Measurements from ENCODE around the gene XPO4. TPM values are rescaled to one million over a fixed set of nuclear protein-coding genes. Genes with fewer than 3 reads are reported as not detected.

XPO4 gene
- total RNA-seq, 1 experiment from 2014 or later, result 39.9 TPM

DNA sequence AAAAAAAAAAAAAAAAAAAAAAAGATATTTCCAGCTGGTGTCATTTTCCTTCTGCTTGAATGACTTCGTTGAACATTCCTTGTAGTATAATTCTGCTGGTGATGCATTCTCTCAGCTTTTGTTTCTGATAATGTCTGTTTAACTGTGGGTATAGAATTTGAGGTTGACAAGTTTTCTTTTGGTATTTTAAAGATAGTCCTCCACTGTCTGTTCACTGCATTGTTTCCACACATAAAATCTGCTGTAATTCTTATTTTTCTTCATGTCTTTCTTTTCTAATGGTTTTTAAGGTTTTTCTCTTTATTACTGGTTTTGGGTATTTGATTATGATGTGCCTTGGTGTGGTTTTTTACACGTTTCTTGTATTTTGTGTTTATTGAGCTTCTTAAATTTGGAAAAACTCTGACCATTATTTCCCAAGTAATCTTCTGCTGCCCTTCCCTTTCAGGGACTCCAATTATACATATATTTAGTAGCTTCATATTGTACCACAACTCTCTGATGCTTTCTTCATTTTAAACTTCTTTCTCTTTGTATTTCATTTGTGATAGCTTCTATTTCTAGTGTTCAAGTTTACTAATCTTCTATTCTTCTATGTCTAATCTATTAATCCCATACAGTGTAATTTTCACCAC is 135.1 kb downstream of the XPO4 start:
- intact Hi-C loops (cut with micrococcal nuclease), result no loop called here
- H3F3A ChIP-seq (ENCODE audit: low read length, unreplicated experiment), result no peaks in the 10 kb centered on the region
- no peaks in the 10 kb centered on the region for H4K20me1 ChIP-seq (ENCODE audit: low read length)
- no TSS peak for BruUV-seq (replicated peaks)
- no peak overlapping the region for H3K4me2 ChIP-seq (ENCODE audit: low read length)
- H3K4me3 ChIP-seq (ENCODE audit: low read length), result no peak overlapping the region
- H3K9ac ChIP-seq (ENCODE audit: low read length), result no peak overlapping the region
- no peaks in the 10 kb centered on the region for H3K27me3 ChIP-seq (ENCODE audit: low read length)
- no peak for DNase-seq
- H3K79me2 ChIP-seq (ENCODE audit: low read length), result peaks cover 11% of the 10 kb centered on the region
- peaks cover 2% of the 10 kb centered on the region for H3K4me1 ChIP-seq (ENCODE audit: insufficient read depth, low read length)
- ChIA-PET CTCF (interaction anchor here (0.6 kb wide), 1 partner anchor 39 kb away, joined by 7 read pairs; no protein-coding TSS in a partner anchor), POLR2A (ENCODE audit: unreplicated experiment) (no interaction called here)
- no peak overlapping the region for H2AFZ ChIP-seq (ENCODE audit: low read length)
- H3K9me3 ChIP-seq (ENCODE audit: low read length), result no peaks in the 10 kb centered on the region
- ATAC-seq, result no peak
- no peaks in the 10 kb centered on the region for H3K9me2 ChIP-seq (replicated peaks; ENCODE audit: low read length)
- peaks cover 20% of the 10 kb centered on the region; the same call in 1 of the 2 replicates for H3K36me3 ChIP-seq (ENCODE audit: low read depth, low read length)
- H3K27ac ChIP-seq (ENCODE audit: low read length), result no peak overlapping the region
- TF ChIP-seq EZH2 (IDR thresholded peaks at IDR 0.05; ENCODE audit: low read length, unreplicated experiment), result no peak
- no peak for TF ChIP-seq EZH2phosphoT487 (IDR thresholded peaks at IDR 0.05; ENCODE audit: borderline replicate concordance, low read length)
- TF ChIP-seq, protein P1, sequence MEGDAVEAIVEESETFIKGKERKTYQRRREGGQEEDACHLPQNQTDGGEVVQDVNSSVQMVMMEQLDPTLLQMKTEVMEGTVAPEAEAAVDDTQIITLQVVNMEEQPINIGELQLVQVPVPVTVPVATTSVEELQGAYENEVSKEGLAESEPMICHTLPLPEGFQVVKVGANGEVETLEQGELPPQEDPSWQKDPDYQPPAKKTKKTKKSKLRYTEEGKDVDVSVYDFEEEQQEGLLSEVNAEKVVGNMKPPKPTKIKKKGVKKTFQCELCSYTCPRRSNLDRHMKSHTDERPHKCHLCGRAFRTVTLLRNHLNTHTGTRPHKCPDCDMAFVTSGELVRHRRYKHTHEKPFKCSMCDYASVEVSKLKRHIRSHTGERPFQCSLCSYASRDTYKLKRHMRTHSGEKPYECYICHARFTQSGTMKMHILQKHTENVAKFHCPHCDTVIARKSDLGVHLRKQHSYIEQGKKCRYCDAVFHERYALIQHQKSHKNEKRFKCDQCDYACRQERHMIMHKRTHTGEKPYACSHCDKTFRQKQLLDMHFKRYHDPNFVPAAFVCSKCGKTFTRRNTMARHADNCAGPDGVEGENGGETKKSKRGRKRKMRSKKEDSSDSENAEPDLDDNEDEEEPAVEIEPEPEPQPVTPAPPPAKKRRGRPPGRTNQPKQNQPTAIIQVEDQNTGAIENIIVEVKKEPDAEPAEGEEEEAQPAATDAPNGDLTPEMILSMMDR (conservative IDR thresholded peaks at IDR 0.05; ENCODE audit: low read depth, low read length), result no peak

DNA sequence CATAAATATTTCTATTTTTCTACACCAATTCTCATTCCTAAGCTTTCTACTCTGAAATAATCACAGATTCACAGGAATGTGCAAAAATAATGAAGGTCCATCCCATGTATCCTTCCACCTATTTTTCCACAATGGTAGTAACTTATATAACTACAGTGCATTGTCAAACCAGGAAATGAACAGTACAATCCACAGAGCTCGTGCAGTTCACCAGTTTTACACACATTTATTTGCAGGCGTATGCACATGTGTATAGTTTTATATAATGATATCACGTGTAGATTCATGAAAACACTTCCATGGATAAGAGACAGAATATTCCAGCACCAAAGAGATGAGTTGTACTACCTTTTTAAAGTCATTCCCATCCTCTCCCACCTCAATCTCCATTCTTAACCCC is 141.7 kb downstream of the XPO4 start:
- Histone ChIP-seq H3K9me2 (replicated peaks; ENCODE audit: low read length) (no peaks in the 10 kb centered on the region), H3K27ac (ENCODE audit: low read length) (no peak overlapping the region), H2AFZ (ENCODE audit: low read length) (no peak overlapping the region), H3K36me3 (ENCODE audit: low read depth, low read length) (0 out of 2 replicates have a peak, but pooled peaks cover 3% of the 10 kb centered on the region), H3K9me3 (ENCODE audit: low read length) (0 out of 2 replicates have a peak, but pooled peaks cover 6% of the 10 kb centered on the region), H3K27me3 (ENCODE audit: low read length) (no peaks in the 10 kb centered on the region), H4K20me1 (ENCODE audit: low read length) (no peaks in the 10 kb centered on the region), H3K4me3 (ENCODE audit: low read length) (no peak overlapping the region), H3K9ac (ENCODE audit: low read length) (no peak overlapping the region), H3K4me1 (ENCODE audit: insufficient read depth, low read length) (no peaks in the 10 kb centered on the region), H3F3A (ENCODE audit: low read length, unreplicated experiment) (no peaks in the 10 kb centered on the region), H3K4me2 (ENCODE audit: low read length) (no peak overlapping the region), H3K79me2 (ENCODE audit: low read length) (no peaks in the 10 kb centered on the region)
- CTCF ChIA-PET, result no interaction called here
- TF ChIP-seq, protein P1 (conservative IDR thresholded peaks at IDR 0.05; ENCODE audit: low read depth, low read length), result no peak
- TF ChIP-seq EZH2 (IDR thresholded peaks at IDR 0.05; ENCODE audit: low read length, unreplicated experiment) (no peak), EZH2phosphoT487 (IDR thresholded peaks at IDR 0.05; ENCODE audit: borderline replicate concordance, low read length) (no peak)
- intact Hi-C loops (cut with micrococcal nuclease), result no loop called here
- DNase-seq, result no peak
- BruUV-seq (replicated peaks), result no TSS peak
- no peak for ATAC-seq
- POLR2A ChIA-PET (ENCODE audit: unreplicated experiment), result no interaction called here

- ChIA-PET POLR2A (ENCODE audit: unreplicated experiment) (no interaction called here), CTCF (no interaction called here)
- Histone ChIP-seq H3K9me3 (ENCODE audit: low read length) (peaks cover 22% of the 10 kb centered on the region; the same call in 1 of the 2 replicates), H3K4me2 (ENCODE audit: low read length) (no peak overlapping the region), H3K27me3 (ENCODE audit: low read length) (no peaks in the 10 kb centered on the region), H3K79me2 (ENCODE audit: low read length) (no peaks in the 10 kb centered on the region), H3K9ac (ENCODE audit: low read length) (no peak overlapping the region), H3K9me2 (replicated peaks; ENCODE audit: low read length) (no peaks in the 10 kb centered on the region), H3F3A (ENCODE audit: low read length, unreplicated experiment) (no peaks in the 10 kb centered on the region), H3K27ac (ENCODE audit: low read length) (no peak overlapping the region), H2AFZ (ENCODE audit: low read length) (no peak overlapping the region), H3K4me1 (ENCODE audit: insufficient read depth, low read length) (no peaks in the 10 kb centered on the region), H3K36me3 (ENCODE audit: low read depth, low read length) (peaks cover 15% of the 10 kb centered on the region), H3K4me3 (ENCODE audit: low read length) (no peak overlapping the region), H4K20me1 (ENCODE audit: low read length) (no peaks in the 10 kb centered on the region)
- intact Hi-C loops (cut with micrococcal nuclease), result no loop called here
- ATAC-seq, result no peak
- no peak for DNase-seq
- no TSS peak for BruUV-seq (replicated peaks)
- TF ChIP-seq EZH2 (IDR thresholded peaks at IDR 0.05; ENCODE audit: low read length, unreplicated experiment), result no peak
- TF ChIP-seq, protein P1 (conservative IDR thresholded peaks at IDR 0.05; ENCODE audit: low read depth, low read length), result no peak
- no peak for TF ChIP-seq EZH2phosphoT487 (IDR thresholded peaks at IDR 0.05; ENCODE audit: borderline replicate concordance, low read length)
Measured at GRCh38 chr13:20754009-20754408, 148.5 kb downstream of the XPO4 start.

All from PC-3 (cell line).